HG03571 (cell line): ENCODE measurements around the gene NXN.
"Not testable (repeated sequence)": the region's sequence is repeated elsewhere in the genome, so short reads cannot be mapped to it uniquely, and the experiment has no call there.

ENCODE experiments used
- ATAC-seq: cut with Tn5 transposase; IDR thresholded peaks from one replicate; pipeline ENCODE4 v1.9.1; 2021; ENCODE audit not compliant: unreplicated experiment

NXN gene

GRCh38 chr17:785901-786300, 193.7 kb downstream of the NXN start:
- ATAC-seq = not testable (repeated sequence)

- ATAC-seq = no peak
Observed at GRCh38 chr17:784143-784542, 195.4 kb downstream of the NXN start.

DNA sequence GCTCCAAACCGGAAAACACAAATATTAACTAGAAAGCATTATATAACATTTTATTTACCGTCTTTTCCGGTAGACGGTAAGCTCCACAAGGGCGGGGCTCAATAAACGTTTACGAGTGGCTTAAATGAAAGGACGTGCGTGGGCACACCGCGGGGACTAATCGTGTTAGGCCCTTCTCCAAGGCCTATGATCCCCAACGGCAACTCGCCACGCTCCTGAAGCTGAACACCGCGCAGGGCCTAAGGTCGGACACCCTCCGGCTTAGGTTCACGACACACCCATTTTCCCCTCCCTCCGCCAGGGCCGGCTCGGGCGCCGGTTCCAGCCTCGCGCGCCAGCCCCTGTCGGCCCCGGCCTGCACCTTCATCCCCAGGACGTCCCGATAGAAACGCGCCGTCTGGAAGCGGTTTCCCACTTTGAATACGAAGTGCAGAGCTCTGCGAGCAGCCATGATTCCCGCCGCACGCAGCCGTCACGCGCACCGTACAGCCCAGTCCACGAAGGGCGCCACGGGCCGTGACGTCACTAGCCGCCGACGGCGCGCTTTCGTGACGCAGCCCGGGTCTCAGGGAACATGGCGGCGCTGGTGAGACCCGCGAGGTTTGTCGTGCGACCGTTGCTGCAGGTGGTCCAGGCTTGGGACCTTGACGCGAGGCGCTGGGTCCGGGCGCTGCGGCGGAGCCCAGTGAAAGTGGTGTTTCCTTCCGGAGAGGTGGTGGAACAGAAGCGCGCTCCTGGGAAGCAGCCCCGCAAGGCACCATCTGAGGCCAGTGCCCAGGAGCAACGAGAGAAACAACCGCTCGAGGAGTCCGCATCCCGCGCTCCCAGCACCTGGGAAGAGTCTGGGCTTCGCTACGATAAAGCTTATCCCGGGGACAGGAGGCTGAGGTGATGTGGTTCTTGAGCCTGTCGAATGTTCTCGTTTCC, 197.5 kb downstream of the NXN start, which contains the start of the genes GLOD4 and MRM3:
GLOD4 (minus strand) TSS at position 476 of the 927 bp plus-strand sequence; CDS start at position 451, 25 bp downstream.
MRM3 (plus strand) TSS at position 549 of the 927 bp plus-strand sequence; CDS start at position 575, 26 bp downstream.
- ATAC-seq = peak; percentile 85

DNA sequence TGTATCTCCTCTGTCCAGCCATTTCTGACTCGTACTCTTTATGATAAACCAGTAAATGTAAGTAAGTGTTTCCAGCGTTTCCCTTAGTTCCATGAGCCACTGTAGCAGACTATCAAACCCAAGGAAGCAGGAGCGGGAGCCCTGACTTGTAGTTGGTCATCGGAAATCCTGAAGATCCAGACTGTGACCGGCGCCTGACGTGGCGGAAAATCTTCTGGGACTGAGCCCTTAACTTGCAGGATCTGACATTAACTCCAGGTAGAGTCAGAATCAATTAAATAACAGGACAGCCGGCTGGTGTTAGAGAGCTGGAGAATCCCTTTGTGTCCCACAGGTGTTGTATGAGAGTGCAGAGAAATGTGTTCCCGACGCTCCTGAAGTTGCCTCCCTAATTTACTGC, 201.5 kb downstream of the NXN start:
- ATAC-seq = no peak

GRCh38 chr17:774313-774584, 205.3 kb downstream of the NXN start:
- no peak for ATAC-seq

- no peak for ATAC-seq
Observed at GRCh38 chr17:773467-774312, 205.9 kb downstream of the NXN start.

- no peak for ATAC-seq
Observed at GRCh38 chr17:773016-773415, 206.6 kb downstream of the NXN start.

DNA sequence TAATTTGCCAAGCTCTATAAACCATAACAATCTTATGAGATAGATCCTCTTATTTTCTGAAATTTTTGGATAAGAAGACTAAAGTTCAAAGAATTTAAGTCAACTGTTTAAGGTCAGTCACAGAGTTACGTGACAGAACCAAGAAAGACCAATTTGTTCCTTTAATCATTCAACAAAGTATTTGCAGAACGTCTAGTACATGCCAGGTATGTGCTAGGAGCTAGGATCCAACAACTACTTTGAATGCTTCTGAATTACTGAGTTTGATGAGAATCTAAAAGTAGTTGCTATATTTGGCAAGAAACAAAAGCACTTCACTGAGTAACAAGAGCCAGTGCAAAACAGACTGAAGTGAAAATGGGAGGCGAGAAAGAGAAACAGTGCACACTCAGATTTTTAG, 212.5 kb downstream of the NXN start:
- no peak for ATAC-seq

- ATAC-seq = no peak
Observed at GRCh38 chr17:760371-760770, 219.2 kb downstream of the NXN start.

DNA sequence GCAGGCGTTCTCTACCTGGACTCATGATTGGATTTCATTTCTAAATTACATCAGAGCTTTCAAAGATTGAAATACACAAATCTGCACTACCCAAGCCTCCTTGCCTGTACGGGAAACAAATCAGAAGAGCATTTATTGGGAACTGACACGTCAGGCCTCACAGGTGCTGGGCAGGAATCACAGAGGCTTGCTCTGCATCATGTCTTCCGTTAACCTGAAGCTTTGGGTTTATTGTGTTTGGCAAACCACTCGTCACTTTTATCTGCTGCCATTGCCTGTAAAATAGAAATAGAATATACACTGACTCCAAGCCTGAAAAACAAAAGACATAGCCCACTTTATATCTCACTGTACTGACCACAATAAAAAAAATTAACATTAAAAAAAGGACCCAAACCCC, 219.6 kb downstream of the NXN start:
- no peak for ATAC-seq

DNA sequence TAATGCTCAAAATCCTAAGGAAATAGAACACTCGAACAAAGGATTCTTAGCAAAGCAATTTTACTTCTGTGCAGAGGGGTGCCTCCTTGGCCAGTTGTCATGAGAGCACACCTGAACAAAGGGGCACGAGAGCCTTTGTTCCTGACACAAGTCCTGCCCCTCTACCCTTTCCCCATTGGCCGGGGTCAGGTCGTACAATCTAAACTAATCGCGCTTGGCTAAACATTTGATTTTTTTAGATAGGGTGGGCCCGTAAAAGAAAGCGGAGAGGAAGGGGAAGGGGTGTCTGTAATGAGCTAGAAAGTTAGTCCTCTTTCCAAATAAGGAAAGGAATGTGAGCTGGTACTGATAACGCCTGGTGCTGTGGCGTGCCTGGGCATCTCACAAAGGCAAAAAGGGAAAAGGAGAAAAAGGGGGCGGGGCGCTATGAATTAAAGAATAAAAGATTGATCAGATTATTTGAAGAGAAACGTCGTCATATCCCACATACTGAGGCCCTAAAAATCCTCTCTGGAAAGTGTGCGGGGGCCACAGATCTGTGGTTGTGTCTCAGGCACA, 223.5 kb downstream of the NXN start:
- not testable (repeated sequence) for ATAC-seq

- not testable (repeated sequence) for ATAC-seq
Observed at GRCh38 chr17:755319-755961, 224.1 kb downstream of the NXN start.

DNA sequence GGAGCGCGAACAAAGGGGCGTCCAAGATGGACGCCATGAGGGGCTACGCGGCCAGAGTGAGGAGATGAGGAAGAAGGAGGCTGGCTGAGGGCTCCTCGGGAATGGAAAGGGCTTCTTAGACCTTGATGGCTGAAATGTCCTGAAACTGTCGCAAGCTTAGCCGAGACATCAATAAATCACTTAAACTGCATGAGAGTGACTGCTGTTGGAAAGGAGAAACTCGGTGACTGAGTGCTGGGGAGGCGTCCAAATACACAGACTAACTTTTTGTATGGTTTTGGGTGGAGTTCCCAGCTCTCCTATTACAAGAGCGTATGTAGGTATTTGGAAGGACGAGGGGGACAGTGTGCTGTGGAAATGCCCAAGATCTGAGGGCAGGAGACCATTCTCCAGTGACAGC, 226.2 kb downstream of the NXN start:
- no peak for ATAC-seq

DNA sequence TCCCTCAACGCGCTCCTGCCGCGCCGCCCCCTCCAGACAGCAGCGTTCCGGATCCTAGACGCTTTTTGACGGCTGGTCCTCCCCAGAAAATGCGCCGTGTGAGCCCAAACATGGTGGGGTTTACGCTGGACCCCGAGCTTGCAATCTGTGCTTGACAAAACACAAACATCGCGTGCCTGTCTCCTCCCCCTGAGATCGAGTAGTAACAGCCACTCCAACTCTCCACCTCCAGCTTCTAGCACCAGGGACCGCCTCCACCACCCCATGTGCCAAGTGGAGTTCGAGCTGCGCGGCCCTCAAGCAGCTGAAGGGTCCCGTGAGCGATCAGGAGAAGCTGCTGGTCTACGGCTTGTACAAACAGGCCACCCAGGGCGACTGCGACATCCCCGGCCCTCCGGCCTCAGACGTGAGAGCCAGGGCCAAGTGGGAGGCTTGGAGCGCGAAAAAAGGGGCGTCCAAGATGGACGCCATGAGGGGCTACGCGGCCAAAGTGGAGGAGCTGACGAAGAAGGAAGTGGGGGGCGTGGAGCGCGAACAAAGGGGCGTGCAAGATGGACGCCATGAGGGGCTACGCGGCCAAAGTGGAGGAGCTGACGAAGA, 226.9 kb downstream of the NXN start:
- no peak for ATAC-seq

- ATAC-seq = peak; percentile 74
Observed at GRCh38 chr17:752002-752619, 227.5 kb downstream of the NXN start, which contains the start of gene GEMIN4. GEMIN4 (minus strand) TSS chr17:752264; CDS start chr17:752142, 122 bp downstream.

DNA sequence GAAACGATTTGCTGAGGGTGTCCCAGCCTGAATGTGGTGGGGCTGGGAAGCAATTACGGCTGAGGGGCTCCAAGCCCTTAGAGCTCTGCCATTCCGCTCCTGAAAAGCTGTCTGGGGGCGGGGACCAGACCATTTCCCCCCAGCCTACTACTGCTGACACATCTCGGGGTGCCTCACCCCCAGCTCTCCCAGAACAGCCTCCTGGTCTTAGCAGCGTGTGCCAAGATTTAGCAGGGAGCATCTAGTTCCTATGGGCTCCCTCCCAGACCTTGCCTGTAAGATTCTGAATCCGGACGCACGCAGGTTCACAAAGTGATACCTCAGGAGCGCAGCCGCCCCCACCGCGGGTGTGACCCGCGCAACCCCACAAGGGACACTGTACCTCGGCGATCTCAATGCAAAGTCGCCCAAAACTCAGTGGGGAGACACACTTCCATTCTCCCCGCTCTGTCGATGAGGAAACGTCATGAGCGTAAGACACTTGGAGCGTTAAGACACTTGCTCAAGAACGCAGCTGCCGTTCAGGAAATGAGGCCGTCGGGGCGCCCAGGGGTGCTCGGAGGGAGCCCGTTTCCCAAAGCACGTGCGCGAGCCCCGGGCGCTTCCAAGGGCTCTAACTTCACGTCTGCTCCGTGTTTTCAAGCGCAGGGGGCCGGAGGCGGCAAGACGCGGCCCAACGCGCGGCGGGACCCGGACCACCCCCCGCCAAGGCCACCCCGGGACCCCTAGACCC, 228.1 kb downstream of the NXN start:
- ATAC-seq = peak; percentile 29

GRCh38 chr17:750431-751037, 229.0 kb downstream of the NXN start:
- ATAC-seq = no peak

- ATAC-seq = not testable (repeated sequence)
Observed at GRCh38 chr17:749359-749758, 230.2 kb downstream of the NXN start.
